Ureter (tissue), 1 donor: ENCODE measurements around the gene CCDC183. TPM values are rescaled to one million over a fixed set of nuclear protein-coding genes. Genes with fewer than 3 reads are reported as not detected.
"Not testable (repeated sequence)": the region's sequence is repeated elsewhere in the genome, so short reads cannot be mapped to it uniquely, and the experiment has no call there.

ENCODE experiments used
- DNase-seq: peaks from one replicate; pipeline ENCODE4 v3.0.0-alpha.2; 2020; ENCODE audit warnings: low spot score
- total RNA-seq: library from RNA; stranded (reverse); gene quantifications from one replicate; pipeline ENCODE4 v1.2.4, GENCODE V29; 2023
- donor health status: DM: yes; HTN: yes; CAD: no.

The CCDC183 gene
- total RNA-seq, 1 donor from 2014 or later: 0.18 TPM

- DNase-seq: no peak
These were observed 28.5 kb downstream of the CCDC183 start for GRCh38 chr9:136824496-136825225.

GRCh38 chr9:136825295-136826187, 29.4 kb downstream of the CCDC183 start:
- no peak for DNase-seq

GRCh38 chr9:136826188-136826541, 30.0 kb downstream of the CCDC183 start:
- DNase-seq: no peak

- no peak for DNase-seq
These were observed 30.8 kb downstream of the CCDC183 start for GRCh38 chr9:136826703-136827582.

GRCh38 chr9:136827794-136828473, 31.8 kb downstream of the CCDC183 start:
- no peak for DNase-seq

GRCh38 chr9:136828474-136829140, 32.5 kb downstream of the CCDC183 start:
- DNase-seq: no peak

- DNase-seq: no peak
These were observed 33.3 kb downstream of the CCDC183 start for GRCh38 chr9:136829412-136829811.

GRCh38 chr9:136829981-136830885, 34.1 kb downstream of the CCDC183 start:
- no peak for DNase-seq

GRCh38 chr9:136831002-136831719, 35.0 kb downstream of the CCDC183 start:
- DNase-seq: no peak

- no peak for DNase-seq
These were observed 35.6 kb downstream of the CCDC183 start for GRCh38 chr9:136831720-136832104.

- no peak for DNase-seq
These were observed 36.4 kb downstream of the CCDC183 start for GRCh38 chr9:136832581-136832980.

- not testable (repeated sequence) for DNase-seq
These were observed 37.4 kb downstream of the CCDC183 start for GRCh38 chr9:136833381-136834048.

- DNase-seq: no peak
These were observed 39.2 kb downstream of the CCDC183 start for GRCh38 chr9:136835162-136835931.

- no peak for DNase-seq
These were observed 40.1 kb downstream of the CCDC183 start for GRCh38 chr9:136835932-136836904.

GRCh38 chr9:136837146-136837855, 41.2 kb downstream of the CCDC183 start:
- DNase-seq: no peak

- not testable (repeated sequence) for DNase-seq
These were observed 41.7 kb downstream of the CCDC183 start for GRCh38 chr9:136837856-136838277.
